Cardiac fibroblast (primary cell): Measurements from ENCODE around the gene STAB1.

Experiments
- DNase-seq, 2 donors: peaks; one replicate each; pipeline versions ENCODE4 v3.0.0 to v3.0.0-alpha.2; 2010; ENCODE audit warnings: low read depth in 2 of 2
- H3K4me3 ChIP-seq, 2 donors: replicated peaks in 1 of 2; 1 replicate in 1 of 2; 2 replicates in 1 of 2; pipeline ENCODE4 v1.5.1; 2011; ENCODE audit warnings: low read depth in 2 of 2, low read length in 2 of 2, mild to moderate bottlenecking in 2 of 2, moderate library complexity in 1 of 2
- CTCF ChIP-seq: IDR thresholded peaks from one replicate; pipeline ENCODE4 v1.5.1; 2011; ENCODE audit warnings: low read depth, mild to moderate bottlenecking, low read length, inconsistent platforms

Gene STAB1

DNA sequence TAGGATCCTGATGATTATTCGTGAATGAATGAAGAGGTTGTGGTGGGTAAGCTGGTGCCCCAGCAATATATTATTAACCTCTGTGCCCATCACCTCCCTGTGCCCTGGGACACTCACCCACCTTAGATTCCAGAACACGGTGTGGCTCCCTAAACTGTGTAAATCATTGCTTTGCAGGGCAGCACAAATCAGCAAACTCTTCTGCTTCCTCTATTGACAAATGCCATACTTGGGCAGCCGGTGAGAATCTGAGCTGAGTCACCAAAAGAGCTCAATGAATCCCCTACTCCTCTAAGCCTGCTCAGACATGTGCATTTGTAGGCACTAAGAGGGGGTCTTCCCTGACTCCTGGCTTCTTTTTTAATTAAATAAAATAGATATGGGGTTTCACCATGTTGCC lies 57.0 kb downstream of the STAB1 start:
- no peak overlapping the region for H3K4me3 ChIP-seq
- TF ChIP-seq CTCF = no peak
- no peak for DNase-seq

DNA sequence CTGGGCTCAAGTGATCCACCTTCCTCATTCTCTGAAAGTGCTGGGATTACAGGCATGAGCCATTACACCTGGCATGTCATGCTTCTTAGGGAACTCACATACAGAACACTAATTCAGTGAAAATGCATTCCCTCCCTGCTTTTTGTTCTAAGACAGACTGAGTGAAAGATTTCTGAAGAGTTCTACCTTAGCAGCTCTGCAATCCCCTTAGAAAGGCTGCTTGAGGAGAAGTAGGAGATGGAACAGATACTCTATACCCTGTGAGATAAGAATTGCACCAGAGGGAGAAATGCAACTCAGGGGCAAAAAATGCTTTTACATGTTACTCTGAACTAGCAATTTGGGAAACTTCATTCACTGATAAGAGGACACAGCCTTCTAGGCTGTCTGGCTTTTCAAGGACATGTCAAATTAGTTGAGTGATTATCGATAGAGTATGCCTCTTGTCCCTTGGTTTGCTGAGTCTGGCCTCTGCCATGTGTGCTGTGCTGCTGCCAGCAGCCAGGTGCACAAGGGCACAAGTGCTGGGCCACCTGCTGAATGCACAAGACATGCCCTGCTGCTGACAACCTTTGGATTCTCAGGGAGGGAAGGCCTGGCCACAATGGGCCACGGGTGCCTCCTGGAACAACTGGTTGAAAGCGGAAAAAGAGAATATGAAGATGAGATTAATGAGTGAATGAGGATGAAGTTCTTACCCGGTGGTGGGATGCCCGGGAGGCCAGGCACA lies 59.1 kb downstream of the STAB1 start:
- H3K4me3 ChIP-seq = no peak overlapping the region
- TF ChIP-seq CTCF = no peak
- no peak for DNase-seq

GRCh38 chr3:52555056-52555455 lies 59.9 kb downstream of the STAB1 start:
- no peak overlapping the region for H3K4me3 ChIP-seq
- no peak for TF ChIP-seq CTCF
- no peak for DNase-seq

GRCh38 chr3:52557011-52557960 lies 62.1 kb downstream of the STAB1 start:
- no peak for DNase-seq
- H3K4me3 ChIP-seq = no peak overlapping the region
- TF ChIP-seq CTCF = no peak

DNA sequence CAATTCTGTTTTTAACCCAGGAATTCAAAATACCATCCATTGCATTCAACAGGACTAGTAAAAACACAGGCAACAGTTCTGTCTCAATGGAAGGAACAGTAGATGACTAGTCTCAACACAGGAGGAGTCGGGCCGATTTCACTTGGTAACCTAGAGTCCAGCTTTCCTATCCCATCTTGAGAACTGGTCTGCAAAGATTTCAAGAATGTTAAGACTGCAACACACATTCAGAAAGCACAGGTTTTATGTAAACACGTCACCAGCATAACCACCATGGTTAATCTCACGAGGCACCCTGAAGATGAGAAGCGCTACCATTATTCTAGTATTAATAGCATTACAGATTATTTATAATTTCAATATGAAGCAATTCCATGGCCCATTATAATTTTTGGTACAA lies 63.3 kb downstream of the STAB1 start:
- no peak overlapping the region for H3K4me3 ChIP-seq
- no peak for TF ChIP-seq CTCF
- DNase-seq = no peak

- TF ChIP-seq CTCF = no peak
- no peak overlapping the region for H3K4me3 ChIP-seq
- DNase-seq = no peak
These were observed 66.0 kb downstream of the STAB1 start for GRCh38 chr3:52561028-52561747.
